ENCODE results near the gene SOS2.
A peak's percentile ranks its signal among the peaks of the same experiment; 100 is the strongest.

The SOS2 gene

DNA sequence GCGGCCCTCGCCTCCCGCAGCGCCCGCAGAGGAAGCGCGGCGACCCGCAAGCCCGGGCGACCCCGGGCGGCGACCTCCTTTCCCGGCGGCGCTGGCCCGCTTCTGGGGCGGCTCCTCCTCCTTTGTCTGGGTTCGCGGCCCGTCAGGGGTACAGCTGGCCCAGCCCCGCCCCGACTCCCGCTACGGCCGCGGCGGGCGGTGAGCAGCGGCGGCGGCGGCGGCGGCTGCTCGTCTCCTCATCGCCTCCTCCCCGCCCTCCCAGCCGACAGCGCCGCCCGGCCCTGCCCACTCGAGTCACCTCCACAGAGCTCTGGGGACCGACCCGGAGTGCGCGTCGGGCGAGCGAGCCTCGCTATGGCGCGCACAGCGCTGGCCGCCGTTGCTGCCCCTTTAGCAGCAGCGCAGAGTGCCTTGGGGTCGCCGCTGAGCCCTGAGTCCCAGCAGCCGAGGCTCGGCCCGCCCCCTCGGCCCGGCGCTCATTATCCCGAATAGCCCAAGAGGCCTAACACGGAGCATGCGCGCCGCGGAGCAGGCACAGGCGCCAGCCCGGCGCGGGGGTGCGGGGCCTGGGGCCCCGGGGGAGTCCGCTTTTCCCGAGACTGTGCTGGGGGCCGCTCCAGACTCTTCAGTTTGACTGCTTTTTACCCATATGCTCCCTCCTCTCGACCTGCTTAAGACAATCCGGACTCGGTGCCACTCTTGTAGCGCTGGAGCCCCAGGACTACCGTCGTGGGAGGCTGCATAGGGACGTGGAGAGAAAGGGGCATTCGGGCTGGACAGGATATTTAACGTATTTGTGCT, at the start of gene SOS2:
Gene SOS2, minus strand, starts transcription at position 104 of the 801 bp plus-strand sequence. CDS start 295 bp downstream, outside the sequence.
- peak; percentile 94 for DNase-seq (ENCODE audit: low spot score)

DNA sequence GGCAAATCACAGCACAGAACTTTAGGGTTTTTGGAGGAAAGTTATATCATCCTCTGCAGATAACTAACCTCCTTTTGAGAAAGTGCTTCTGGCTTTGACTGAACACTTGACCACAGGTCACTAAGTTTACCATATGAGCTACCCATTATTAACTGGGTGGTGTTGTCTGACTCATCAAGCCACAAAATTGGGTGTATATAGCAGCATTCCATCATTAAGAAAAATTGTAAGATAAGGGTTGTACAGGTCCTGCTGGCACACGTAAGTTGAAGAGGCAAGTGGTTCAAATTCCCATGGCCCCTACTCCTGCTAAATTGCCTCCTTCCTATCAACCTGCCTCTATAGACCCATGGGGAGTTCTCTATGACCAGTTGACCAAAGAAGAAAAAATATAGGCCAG, 41.1 kb upstream of the SOS2 start:
- DNase-seq (ENCODE audit: low spot score): no peak

DNA sequence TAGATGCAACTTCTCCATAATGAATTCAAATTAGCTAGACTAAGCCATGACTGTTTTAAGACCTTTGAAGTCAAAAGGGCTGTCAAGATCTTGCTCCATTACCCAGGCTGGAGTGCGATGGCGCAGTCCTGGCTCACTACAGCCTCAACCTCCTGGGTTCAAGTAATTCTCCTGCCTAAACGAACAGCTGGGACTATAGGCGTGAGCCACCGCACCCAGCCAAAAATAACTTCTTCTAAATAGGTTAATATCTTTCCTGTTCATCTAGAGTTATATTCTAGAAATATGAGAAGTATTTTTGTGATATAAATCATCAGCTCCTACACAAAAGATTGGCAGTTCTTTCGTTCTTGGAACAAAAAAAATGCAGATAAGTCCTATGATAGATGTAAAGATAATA, 39.6 kb upstream of the SOS2 start:
- DNase-seq (ENCODE audit: low spot score): no peak

DNA sequence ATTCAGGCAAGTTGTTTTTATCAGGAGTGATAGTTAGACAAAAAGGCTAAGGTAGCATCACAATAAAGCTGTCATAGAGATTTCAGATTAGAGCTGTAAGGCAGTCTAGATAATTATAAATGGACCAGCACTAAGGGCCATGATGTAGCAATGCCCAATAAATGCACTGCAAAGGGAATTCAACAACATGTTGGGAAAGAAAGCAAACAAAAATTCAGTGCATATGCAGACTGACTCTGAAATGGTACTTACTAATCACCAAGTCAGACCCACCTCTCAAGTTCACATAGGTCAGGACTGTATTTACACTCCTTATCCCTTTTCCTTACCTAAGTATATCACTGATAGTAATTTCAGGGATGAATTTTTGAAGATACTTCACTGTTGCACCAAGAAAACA, 33.7 kb upstream of the SOS2 start:
- no peak for DNase-seq (ENCODE audit: low spot score)

DNA sequence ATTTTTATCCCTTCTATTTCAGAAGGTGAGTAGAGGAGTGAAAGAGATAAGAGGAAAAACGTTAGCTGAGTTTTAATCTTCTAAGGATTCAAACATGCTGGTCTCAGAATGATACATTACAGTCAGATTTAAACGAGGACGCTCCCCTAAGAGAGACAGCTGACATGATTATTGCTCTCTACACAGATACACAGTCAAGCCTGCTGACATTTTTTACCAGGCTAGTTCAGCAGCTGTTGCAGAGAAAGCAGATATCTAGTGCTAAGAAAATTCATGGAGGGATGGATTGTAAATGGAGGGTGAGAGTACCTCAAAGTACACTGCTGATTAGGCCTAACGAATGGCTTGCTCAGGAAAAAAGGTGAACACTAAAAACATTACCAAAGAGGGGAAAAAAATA, 31.9 kb upstream of the SOS2 start:
- DNase-seq (ENCODE audit: low spot score): no peak

DNA sequence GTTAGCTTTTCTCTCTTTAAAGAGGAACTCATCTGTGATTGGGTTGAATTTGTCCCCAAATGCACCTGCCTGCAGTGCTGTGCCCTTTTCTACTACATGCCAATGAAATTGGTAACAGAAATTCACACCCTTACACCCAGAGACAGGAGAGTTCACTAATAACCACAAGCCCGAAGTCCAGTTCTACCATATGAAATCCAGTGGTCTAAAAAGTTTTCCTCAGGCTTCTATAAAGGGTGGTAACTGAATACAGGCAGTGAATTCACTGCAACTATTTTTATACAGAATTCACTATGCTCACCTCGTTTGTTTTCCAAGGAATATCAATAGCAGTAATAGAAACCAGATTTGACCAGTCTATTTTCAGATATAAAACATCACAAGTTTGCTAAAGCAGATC, 31.5 kb upstream of the SOS2 start:
- DNase-seq (ENCODE audit: low spot score): no peak

DNA sequence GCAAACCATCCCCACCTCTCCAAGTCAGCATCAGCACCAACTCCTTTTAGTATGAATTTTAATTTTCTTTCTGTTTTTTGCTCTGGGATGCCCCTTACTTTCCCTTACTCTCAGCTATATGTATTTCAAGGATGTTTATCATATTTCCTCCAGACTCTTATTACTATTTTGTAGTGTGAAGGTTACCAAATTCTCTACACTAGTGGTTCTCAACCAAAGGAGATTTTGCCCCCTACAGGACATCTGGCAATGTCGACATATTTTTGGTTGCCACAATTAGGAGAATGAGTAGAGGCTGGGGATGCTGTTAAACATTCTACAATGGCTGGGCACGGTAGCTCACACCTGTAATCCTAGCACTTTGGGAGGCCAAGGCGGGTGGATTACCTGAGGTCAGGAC, 29.1 kb upstream of the SOS2 start:
- peak; percentile 14 for DNase-seq (ENCODE audit: low spot score)

DNA sequence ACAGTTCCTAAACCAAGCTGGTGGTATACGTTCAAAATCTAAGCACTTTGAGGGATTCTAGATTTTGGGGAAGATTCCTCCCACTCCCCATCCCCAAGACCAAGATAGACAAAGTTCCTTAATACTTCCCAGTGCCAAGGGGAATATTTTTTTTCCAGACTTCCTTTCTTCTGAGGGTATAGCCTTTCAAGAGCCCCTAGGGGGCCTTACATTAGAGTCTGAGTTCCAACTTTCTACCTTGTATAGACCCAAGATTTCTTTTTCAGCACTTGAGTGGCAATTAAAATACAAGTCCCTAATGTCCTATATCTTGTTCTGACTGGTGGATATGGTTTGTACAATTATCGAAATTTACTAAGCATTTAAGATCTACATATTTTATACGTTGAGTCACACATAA, 28.7 kb upstream of the SOS2 start:
- DNase-seq (ENCODE audit: low spot score): no peak

DNA sequence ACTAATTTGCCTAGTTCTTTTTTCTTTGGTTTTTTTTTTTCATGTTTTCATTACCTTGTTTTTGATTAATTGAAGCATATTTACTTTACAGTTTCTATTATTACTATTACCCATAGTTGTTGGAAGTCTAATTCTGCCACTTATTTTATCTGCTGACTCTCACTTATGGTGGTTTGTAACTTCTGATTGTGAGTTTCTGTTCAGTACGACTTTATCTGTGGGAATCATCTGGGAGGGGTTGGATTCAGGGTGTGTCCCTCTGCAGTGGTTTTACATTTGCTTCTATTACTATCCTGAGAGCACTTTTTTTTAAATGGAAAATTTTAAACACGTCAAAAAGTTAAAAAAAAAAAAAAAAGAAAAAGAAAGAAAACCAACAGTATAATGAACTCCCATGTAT, 26.4 kb upstream of the SOS2 start:
- no peak for DNase-seq (ENCODE audit: low spot score)

DNA sequence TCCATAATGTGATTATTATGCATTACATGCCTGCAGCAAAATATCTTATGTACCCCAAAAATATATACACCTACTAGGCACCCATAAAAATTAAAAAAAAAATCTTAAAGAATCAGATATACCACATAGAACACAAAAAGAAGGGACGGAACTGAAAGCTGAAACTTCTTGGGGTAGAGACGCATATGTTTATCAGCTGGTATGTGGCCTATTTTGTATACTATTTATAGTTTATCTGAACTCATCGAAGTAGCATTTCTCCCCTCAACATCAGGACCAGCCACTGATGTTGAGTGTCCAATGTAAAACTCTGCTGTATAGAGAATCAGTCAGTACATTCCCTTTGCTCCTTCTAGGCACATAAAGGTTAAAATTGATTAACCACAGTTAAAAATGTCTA, 22.9 kb upstream of the SOS2 start:
- no peak for DNase-seq (ENCODE audit: low spot score)

DNA sequence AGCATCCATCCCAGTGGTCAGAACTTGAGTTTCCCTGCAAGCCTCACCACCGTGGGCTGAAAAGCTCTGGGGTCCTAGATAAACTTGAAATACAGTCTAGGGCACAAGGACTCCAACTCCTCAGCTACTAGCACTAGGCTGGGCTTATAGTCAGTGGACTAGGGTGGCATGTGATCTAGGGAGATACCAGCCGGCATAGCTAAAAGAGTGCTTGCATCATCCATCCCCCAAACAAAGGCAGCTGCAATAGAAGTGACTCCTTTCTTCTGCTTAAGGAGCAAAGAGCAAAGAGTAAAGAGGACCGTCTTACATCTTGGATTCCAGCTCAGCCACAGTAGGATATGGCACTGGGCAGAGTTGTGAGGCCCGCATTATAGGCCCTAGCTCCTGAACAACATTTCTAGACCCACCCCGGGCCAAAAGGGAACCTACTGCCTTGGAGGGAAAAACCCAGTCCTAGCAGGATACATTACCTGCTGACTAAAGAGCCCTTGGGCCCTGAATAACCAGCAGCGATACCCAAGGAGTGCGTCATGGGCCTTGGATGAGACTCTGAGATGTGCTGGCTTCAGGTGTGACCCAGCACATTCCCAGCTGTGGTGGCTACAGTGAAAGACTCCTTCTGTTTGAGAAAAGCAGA, 17.9 kb upstream of the SOS2 start:
- no peak for DNase-seq (ENCODE audit: low spot score)

DNA sequence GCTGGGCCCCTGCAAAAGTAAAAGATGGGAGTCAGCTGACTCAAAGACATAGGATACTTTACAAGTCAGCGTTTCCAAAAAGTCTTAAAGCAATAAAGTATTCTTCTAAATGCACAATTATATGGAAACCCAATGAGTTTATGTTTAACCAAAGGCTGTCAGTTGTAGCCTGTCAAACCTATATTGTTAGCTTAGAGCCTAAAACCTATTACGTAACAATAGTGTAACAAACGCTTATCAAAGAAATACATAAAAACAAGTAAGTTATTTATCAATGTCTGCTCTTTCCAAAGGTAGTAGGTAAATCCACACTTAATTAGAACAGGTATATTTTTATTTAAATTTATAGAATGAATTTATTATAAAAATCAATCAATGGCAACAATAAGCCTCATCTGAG, 15.9 kb upstream of the SOS2 start:
- DNase-seq (ENCODE audit: low spot score): no peak

DNA sequence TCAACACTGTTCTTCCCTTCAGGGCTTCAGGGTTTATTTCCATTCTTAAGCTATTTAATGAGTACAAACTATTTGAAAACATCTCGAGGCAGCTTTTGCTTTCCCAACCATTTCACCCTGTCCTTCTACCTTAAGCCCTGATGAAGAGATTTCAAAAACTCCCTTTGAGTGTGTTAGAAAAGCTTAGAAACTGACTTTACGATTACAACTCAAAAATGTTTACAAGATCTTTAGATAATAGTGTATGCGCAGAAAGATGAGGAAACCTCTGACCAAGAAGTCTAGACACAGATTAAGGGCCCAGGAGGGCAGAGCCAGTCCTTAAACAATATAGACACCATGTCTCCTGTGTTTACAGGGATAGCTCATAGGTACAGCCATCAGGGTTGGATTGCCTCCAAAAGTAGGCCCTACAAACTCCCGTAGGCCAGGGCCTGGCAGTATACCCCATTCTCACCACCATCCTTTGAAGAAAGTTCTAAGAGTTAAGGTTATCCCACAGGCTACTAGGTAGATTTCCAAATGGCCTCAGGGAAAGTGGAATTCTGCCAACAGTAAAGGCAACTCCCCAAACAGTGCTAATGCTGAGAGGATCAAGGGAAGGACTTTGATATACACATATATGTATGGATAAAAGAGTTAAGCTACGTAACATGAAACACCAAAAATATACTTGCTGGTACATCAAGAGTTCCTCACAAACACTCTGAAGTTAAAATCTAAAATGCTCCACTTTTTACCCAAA, 11.4 kb upstream of the SOS2 start:
- DNase-seq (ENCODE audit: low spot score): no peak

DNA sequence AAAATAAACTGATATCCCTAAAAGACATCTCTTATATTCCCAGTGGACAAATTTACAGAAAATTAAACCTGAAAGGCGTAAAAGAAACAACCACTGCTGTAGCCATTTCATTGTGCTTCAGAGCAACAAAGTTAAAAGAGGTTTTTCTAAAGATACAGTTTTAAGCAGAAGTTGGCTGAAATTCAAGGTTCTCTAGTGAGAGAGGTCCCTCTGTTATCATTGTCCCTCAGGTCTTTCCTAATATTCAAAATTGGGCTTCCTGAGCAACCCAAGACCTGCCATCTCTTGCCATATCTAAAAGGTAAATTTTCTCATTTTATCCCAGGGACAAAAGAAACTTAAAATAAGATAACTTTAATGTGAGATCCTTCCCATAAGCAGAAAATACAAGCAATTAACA, 10.7 kb upstream of the SOS2 start:
- no peak for DNase-seq (ENCODE audit: low spot score)

DNA sequence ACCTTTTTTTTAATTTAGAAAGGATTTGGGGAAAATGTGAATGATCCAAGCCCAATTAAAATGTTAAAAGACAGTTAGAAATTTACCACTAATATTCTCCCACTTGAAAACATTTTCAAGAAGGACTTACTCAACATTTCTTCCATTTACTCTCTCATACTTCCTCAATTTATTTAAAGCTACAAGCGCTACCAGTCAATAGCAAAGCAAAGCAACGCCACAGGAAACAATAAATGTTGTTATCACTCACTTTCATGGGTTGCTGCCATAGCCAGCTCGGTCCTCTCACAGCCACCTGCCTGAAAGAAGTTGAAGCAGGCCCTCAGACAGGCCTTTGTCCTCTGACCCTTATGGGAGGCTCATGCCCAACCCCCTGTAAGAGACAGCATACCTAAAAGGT, 6.0 kb upstream of the SOS2 start:
- DNase-seq (ENCODE audit: low spot score): no peak

DNA sequence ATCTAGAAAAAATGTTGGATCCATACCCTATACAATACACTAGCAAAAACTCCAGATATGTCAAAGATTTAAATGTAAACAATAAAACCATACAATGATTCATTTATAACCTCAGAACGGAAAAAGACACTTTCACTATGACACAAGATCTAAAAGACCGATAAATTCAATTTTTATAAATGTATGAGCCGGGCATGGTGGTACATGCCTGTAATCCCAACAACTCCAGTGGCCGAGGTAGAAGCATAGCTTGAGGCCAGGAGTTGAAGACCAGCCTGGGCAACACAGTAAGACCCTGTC, 2.5 kb upstream of the SOS2 start:
- DNase-seq (ENCODE audit: low spot score): no peak

DNA sequence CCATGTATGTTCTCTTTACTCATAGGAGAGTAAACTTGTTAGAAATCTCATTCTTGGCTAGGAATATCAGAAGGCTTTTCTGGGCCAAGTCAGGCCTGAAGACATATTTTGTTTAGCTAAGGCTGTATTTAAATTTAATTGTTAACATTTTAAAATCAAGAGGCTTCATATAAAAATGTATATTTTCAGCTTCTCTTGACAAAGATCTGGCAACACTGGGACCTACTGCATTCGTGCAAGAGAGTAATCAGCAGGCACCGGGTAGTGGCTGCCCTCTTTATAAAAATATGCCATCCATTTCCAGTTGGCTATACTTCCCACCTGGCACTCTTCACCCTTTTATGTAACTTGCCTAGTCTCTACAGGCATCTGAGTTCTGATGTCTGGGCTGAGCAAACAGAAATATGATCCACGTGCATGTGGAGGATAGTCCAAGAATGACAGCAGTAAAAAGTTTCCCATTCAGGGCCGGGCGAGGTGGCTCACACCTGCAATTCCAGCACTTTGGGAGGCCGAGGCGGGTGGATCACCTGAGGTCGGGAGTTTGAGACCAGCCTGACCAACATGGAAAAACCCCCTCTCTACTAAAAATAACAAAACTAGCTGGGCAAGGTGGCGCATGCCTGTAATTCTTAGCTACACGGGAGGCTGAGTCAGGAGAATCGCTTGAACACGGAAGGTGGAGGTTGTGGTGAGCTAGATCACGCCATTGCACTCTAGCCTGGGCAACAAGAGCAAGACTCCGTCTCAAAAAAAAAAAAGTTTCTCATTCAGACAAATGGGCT, 2.0 kb upstream of the SOS2 start:
- DNase-seq (ENCODE audit: low spot score): no peak

DNA sequence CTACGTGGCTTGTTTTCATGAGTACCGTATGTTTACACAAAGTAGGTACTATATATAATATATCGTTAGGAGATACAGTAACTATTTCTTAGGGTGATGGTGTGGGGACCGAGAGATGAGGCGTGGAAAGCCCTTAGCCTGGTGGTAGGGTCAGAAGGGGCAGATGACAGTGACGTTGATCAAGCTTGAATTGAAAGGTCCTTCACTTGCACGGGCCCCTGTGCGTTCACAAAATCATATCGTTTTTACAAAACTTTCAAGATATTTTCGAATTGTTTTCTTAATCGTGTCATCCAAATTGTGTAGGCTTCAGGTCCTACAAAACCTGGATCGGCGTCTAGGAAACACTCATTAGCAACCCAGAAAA, 881 bp upstream of the SOS2 start:
- peak; percentile 26 for DNase-seq (ENCODE audit: low spot score)

DNA sequence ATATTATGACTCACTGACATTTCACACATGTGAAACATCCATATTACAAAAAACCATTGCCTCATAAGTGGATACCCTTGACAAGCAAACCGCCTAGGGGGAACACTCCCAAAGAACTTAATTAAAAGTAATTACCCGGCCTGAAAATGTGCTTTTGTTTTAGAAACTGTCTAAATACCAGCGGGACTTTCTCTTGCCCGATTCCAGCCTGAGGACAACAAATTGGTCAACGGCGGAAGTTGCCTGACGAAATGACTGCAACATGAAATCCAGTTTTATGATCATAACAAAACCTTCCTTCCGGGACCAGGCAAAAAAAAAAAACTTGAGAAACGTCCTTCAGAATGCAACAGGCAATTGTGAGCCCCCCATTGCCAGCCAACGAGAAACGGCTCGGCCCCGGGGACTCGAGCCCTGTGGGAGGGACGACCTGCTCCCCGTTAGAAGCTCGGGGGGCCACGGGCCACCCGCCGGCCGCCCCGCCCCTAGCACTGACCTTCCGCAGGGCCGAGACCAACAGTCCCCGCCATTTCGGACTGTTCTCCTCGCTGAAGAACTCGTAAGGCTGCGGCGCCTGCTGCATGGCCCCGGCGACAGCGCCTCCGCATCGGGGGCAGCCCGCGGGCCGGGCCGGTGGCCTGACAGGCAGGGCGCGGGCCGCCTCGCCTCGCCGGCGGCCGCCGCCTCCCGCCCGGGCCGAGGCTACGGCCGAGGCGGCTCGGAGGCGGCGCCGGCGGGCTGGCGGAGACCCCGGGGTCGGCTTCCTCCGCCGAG, 490 bp downstream of the SOS2 start:
- no peak for DNase-seq (ENCODE audit: low spot score)

DNA sequence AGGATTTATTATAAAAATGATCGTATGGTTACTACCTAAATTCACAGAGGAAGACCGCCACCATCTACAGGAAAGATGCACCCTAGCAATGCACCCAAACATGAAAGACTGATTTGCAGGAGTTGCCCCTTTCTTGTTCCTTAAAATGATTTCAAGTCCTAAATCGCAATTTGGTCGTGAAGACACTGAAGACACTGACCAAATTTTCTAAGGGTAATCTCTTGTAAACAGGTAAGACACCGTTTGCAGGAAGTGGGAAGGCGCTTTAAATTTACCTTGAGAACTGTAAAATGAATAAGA, 1.0 kb downstream of the SOS2 start:
- DNase-seq (ENCODE audit: low spot score): no peak

DNA sequence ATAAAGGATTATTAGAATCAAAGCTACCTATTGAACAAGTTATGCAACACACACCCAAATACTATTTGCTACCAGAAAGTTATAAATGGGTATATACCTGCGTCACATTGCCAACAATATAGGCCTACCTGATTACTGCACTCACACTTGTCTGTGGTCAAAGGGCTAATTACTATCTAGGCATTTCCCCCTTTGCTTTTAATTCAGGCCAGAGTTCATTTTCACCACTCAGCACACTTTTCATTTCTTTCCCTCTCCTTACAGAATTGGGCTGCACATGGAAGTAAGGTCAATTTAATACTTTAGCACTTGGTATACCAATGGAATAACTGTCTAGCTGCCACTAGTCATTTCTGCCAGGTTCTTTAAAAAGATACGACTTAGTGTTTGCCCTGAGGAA, 1.7 kb downstream of the SOS2 start:
- no peak for DNase-seq (ENCODE audit: low spot score)

DNA sequence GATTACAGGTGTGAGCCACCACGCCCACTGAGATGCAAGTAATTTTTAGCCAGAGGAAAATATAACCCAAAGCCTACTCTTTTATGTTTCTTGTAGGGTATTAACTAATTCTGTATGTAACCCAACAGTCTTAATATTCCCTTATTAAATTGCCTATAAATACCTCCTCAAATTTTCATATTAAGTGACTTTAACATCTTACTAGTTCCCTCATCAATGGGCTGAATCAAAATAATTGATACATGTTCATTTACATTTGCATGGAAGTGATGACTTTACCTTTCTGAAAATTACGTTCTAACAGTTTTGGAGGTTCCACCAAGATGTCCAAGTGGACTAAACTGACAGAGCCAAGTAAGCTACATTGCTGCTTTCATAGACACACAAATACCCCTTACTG, 3.1 kb downstream of the SOS2 start:
- DNase-seq (ENCODE audit: low spot score): no peak

Data from iPS-NIHi11 (cell line).